PC-9 (cell line): ENCODE results near the gene ATP2B2.

ENCODE experiments used
- EZH2 ChIP-seq: fragments of 200-600 bp; sonication (generic); IDR thresholded peaks from 2 replicates; pipeline ENCODE4 v1.8.0; 2017; ENCODE audit warnings: antibody characterized with exemption, low read depth
- TF ChIP-seq, protein P1 (sequence below): fragments of 200-600 bp; sonication (generic); conservative IDR thresholded peaks from 2 replicates; pipeline ENCODE4 v1.6.1; 2017; ENCODE audit warnings: mixed run types, antibody characterized with exemption, mild to moderate bottlenecking, moderate library complexity

DNA sequence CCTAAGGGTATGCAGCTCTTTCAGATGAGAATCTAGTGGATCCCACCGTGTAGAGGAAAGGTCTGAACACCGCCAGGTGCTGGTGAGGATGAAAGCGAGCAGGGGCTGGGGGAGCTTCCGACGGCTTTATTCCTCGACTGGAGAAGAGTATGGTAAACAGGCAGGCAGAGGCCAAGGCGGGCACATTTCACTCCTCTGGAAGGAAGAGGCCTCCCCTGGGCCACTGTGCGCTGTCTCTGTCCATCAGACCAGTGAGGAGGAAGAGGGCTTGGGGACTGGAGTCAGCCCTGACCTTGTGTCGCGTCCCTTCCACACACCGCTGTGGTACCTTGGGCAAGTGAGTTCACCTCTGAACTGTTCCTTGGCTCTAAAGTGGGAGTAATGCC, 216.8 kb downstream of the ATP2B2 start:
- TF ChIP-seq EZH2, result no peak
- TF ChIP-seq, protein P1, sequence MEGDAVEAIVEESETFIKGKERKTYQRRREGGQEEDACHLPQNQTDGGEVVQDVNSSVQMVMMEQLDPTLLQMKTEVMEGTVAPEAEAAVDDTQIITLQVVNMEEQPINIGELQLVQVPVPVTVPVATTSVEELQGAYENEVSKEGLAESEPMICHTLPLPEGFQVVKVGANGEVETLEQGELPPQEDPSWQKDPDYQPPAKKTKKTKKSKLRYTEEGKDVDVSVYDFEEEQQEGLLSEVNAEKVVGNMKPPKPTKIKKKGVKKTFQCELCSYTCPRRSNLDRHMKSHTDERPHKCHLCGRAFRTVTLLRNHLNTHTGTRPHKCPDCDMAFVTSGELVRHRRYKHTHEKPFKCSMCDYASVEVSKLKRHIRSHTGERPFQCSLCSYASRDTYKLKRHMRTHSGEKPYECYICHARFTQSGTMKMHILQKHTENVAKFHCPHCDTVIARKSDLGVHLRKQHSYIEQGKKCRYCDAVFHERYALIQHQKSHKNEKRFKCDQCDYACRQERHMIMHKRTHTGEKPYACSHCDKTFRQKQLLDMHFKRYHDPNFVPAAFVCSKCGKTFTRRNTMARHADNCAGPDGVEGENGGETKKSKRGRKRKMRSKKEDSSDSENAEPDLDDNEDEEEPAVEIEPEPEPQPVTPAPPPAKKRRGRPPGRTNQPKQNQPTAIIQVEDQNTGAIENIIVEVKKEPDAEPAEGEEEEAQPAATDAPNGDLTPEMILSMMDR, result no peak
